Lower leg skin (tissue), 4 donors: ENCODE results near the gene CASP5. TPM values are rescaled to one million over a fixed set of nuclear protein-coding genes. Genes with fewer than 3 reads are reported as not detected.

Experiments
- DNase-seq, 2 donors: peaks; one replicate each; pipeline ENCODE4 v3.0.0-alpha.2; 2019; ENCODE audit warnings: low spot score in 2 of 2
- H3K4me3 ChIP-seq: fragments of 200-600 bp; sonication (generic); 2 replicates; pipeline ENCODE4 v1.5.1; 2017; ENCODE audit warnings: mild to moderate bottlenecking, low read depth; ENCODE audit not compliant: poor library complexity, severe bottlenecking
- POLR2A ChIP-seq, 2 donors: fragments of 450-650 bp; IDR thresholded peaks; one replicate each; pipeline ENCODE4 v1.6.1; 2016 to 2017; ENCODE audit warnings: antibody characterized with exemption in 2 of 2, mild to moderate bottlenecking in 1 of 2, moderate library complexity in 1 of 2
- WGBS, 2 donors: methylation state at CpG; one replicate each; pipeline ENCODE4 v1.1.5; 2018; 5-methylcytosine and 5-hydroxymethylcytosine counted together
- intact Hi-C: fragments of 100-400 bp; cut with DNase I; formaldehyde crosslinking; loops from one replicate; pipeline ENCODE4 v1.15.0; 2023; ENCODE audit warnings: low total_unique reads
- total RNA-seq, 4 donors: library from RNA; depleted of rRNA; stranded (reverse); fragments of >200 nt; gene quantifications; one replicate each; pipeline ENCODE4 v1.1.0, GENCODE V29; 2016
- TF ChIP-seq, protein P1 (sequence below), 3 donors: fragments of 450-650 bp; IDR thresholded peaks; one replicate each; pipeline ENCODE4 v1.5.1; 2016; ENCODE audit warnings: antibody characterized with exemption in 3 of 3, mild to moderate bottlenecking in 3 of 3, moderate library complexity in 2 of 3

CASP5 gene
- total RNA-seq, 4 donors from 2014 or later, result 0.21 TPM; not detected in 3

DNA sequence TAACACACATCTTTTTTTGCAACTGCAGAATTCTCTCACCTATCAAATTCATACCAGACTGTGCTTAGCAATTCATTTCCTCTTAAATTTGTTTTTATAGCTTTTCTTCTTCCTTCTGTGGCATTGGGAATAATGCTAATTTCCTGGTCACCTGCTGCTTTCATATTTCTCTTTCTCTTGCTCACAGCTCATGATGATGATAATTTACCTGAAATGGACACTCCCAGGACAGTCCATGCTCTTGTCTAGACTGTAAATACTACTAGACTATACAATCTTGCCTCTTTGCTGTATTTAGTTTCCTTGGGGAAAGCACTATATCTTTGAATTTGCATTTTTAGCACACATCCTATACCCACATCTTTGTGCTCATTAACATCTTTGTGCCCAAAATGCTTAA, 15.5 kb downstream of the CASP5 start:
- no peak overlapping the region for H3K4me3 ChIP-seq
- intact Hi-C loops, result no loop called here

DNA sequence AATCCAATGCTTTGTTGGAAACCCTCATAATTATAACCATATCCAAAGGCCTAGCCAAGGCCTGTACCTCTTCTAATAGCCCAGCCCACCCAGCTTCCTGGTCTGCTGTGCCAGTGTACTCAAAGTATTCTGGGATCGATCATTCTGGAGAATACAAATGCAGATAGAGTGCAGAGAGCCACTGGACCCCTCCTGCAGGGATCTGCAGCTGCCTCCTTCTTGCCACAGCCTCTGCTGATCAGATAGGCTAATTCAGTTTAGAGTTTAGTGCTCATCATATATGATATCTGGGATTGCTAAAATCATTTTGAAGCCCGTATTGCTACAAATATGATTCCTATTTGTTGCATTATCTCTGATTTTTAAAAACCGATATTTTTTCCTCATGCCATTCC, 17.5 kb downstream of the CASP5 start:
- intact Hi-C loops, result no loop called here
- no peak for DNase-seq
- no peak overlapping the region for H3K4me3 ChIP-seq
- no peak for TF ChIP-seq POLR2A (IDR thresholded peaks at IDR 0.05)
- WGBS, 2 donors, result 66 to 80% methylated on average over 3 of the region's 3 CpGs

More for the DNA sequence above, 15.5 kb downstream of the CASP5 start:
- TF ChIP-seq, protein P1, sequence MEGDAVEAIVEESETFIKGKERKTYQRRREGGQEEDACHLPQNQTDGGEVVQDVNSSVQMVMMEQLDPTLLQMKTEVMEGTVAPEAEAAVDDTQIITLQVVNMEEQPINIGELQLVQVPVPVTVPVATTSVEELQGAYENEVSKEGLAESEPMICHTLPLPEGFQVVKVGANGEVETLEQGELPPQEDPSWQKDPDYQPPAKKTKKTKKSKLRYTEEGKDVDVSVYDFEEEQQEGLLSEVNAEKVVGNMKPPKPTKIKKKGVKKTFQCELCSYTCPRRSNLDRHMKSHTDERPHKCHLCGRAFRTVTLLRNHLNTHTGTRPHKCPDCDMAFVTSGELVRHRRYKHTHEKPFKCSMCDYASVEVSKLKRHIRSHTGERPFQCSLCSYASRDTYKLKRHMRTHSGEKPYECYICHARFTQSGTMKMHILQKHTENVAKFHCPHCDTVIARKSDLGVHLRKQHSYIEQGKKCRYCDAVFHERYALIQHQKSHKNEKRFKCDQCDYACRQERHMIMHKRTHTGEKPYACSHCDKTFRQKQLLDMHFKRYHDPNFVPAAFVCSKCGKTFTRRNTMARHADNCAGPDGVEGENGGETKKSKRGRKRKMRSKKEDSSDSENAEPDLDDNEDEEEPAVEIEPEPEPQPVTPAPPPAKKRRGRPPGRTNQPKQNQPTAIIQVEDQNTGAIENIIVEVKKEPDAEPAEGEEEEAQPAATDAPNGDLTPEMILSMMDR (IDR thresholded peaks at IDR 0.05), result no peak
- TF ChIP-seq POLR2A (IDR thresholded peaks at IDR 0.05), result no peak
- DNase-seq, result no peak

DNA sequence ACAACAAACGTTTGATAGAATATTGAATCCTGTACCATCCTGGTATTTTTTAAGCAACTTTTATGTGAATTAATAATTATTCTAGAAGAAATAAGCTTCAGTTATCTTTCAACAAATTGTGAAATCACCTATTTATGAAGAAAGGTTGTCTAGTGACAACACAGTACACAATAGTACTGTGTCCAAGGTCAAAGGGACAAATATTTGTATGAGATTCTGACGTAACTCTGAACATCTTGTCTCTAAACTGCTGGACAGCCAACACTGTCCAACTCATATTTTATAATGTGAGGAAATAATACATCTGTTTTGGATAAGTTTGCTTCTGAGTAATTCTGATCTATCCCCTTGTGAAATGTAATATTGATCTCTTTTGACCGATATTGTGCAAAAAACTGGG, 18.9 kb downstream of the CASP5 start:
- no peak for DNase-seq
- 64 to 66% methylated on average over 3 of the region's 3 CpGs for WGBS, 2 donors
- intact Hi-C loops, result no loop called here

DNA sequence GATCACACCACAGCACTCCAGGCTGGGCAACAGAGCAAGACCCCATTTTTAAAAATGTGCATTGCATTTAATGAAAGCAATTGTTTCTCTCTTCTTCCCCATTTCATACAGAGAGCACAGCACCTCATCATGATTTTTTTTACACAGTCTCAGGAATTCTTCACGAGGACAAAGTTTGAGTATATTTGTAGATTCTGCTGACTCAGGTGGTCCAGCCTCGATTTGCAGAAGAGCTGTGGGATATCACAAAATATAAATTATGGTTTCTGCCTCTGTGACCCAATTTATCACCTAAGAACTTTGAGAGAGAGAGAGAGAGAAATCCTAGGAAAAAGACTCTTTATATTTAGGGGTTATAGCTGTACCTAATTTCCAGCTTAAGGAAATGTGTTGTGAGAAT, 19.8 kb downstream of the CASP5 start:
- intact Hi-C loops, result no loop called here

More for the DNA sequence above, 18.9 kb downstream of the CASP5 start:
- TF ChIP-seq POLR2A (IDR thresholded peaks at IDR 0.05), result no peak
- TF ChIP-seq, protein P1 (IDR thresholded peaks at IDR 0.05), result no peak
- no peak overlapping the region for H3K4me3 ChIP-seq

DNA sequence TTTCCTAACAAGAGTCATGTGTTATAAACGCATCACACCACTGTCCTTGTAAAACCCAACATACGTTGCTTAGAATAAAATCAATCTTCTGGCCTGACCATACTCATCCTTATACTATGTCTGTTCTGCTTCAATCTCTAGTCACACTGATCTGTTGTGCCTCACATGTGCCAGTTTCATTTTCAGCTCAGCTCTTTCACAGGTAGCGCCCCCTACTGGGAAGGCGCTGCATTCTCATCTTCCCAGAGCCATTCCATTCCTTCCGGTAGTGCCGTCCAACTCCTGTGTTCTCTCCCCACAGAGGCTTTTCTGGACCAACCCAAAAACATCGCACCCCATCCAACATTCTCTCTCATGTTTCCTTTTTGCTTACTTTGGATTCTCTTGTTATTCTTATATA, 22.2 kb downstream of the CASP5 start:
- H3K4me3 ChIP-seq, result no peak overlapping the region
- no peak for DNase-seq
- WGBS, 2 donors, result 84 to 86% methylated on average over 7 of the region's 7 CpGs
- TF ChIP-seq POLR2A (IDR thresholded peaks at IDR 0.05), result no peak
- TF ChIP-seq, protein P1 (IDR thresholded peaks at IDR 0.05), result no peak
- intact Hi-C loops, result no loop called here

More for the DNA sequence above, 19.8 kb downstream of the CASP5 start:
- no peak for TF ChIP-seq POLR2A (IDR thresholded peaks at IDR 0.05)
- TF ChIP-seq, protein P1 (IDR thresholded peaks at IDR 0.05), result no peak
- DNase-seq, result no peak
- WGBS, 2 donors, result 46 to 89% methylated on average over 2 of the region's 2 CpGs
- H3K4me3 ChIP-seq, result no peak overlapping the region

DNA sequence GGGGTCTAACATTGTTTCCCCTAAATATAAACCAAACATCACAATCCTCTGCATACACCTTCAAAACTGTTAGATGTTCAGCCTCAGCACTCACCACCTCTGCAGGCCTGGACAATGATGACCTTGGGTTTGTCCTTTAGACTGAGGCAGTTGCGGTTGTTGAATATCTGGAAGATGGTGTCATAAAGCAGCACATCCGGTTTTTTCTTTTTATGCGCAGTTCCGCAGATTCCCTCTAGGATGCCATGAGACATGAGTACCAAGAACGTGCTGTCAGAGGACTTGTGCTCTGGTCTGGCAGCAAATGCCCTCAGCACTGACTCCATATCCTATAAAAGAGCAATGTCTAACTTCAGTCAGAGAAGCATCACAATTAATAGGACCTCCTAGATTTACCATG, 22.8 kb downstream of the CASP5 start:
- no peak overlapping the region for H3K4me3 ChIP-seq
- no peak for TF ChIP-seq POLR2A (IDR thresholded peaks at IDR 0.05)
- TF ChIP-seq, protein P1 (IDR thresholded peaks at IDR 0.05), result no peak
- intact Hi-C loops, result no loop called here
- DNase-seq, result no peak
- 81 to 88% methylated on average over 5 of the region's 5 CpGs for WGBS, 2 donors
